ENCODE data around the gene OAS3. TPM values are rescaled to one million over a fixed set of nuclear protein-coding genes. Genes with fewer than 3 reads are reported as not detected.

Gene OAS3
- total and polyA plus RNA-seq, 4 donors: 3.8 to 9.5 (median 5.4) TPM

DNA sequence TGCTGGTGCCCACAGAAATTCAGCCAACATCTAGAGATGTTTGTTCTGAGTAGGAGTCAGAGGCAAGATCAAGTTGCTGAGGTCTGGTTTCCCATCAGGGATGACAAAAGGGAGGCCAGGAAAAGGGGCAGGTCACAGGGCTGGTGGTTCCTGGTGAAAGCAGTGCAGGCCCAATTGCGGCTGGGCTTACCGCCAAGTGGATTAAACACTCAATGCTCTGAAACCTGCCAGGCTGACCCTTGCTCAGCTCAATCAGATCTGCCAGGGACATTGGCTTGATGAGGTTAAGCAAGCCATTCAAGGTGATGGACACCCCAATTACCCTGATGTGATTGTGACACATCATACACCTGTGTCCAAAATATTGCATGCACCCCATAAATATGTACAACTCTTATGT lies 37.0 kb upstream of the OAS3 start (continued):
- TF ChIP-seq YY1 (IDR thresholded peaks at IDR 0.05) (peak; percentile 63), FOXA2 (IDR thresholded peaks at IDR 0.05) (peak; percentile 32), RAD21 (IDR thresholded peaks at IDR 0.05) (peak; percentile 37 to 50), FOXA1 (IDR thresholded peaks at IDR 0.05) (no peak), SP1 (IDR thresholded peaks at IDR 0.05) (peak; percentile 73), NR2F2 (IDR thresholded peaks at IDR 0.05) (peak; percentile 80), TAF1 (conservative IDR thresholded peaks at IDR 0.05) (no peak), JUND (IDR thresholded peaks at IDR 0.05) (peak in 1 of 2 donors; percentile 45)
- TF ChIP-seq, protein P1, sequence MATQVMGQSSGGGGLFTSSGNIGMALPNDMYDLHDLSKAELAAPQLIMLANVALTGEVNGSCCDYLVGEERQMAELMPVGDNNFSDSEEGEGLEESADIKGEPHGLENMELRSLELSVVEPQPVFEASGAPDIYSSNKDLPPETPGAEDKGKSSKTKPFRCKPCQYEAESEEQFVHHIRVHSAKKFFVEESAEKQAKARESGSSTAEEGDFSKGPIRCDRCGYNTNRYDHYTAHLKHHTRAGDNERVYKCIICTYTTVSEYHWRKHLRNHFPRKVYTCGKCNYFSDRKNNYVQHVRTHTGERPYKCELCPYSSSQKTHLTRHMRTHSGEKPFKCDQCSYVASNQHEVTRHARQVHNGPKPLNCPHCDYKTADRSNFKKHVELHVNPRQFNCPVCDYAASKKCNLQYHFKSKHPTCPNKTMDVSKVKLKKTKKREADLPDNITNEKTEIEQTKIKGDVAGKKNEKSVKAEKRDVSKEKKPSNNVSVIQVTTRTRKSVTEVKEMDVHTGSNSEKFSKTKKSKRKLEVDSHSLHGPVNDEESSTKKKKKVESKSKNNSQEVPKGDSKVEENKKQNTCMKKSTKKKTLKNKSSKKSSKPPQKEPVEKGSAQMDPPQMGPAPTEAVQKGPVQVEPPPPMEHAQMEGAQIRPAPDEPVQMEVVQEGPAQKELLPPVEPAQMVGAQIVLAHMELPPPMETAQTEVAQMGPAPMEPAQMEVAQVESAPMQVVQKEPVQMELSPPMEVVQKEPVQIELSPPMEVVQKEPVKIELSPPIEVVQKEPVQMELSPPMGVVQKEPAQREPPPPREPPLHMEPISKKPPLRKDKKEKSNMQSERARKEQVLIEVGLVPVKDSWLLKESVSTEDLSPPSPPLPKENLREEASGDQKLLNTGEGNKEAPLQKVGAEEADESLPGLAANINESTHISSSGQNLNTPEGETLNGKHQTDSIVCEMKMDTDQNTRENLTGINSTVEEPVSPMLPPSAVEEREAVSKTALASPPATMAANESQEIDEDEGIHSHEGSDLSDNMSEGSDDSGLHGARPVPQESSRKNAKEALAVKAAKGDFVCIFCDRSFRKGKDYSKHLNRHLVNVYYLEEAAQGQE (IDR thresholded peaks at IDR 0.05): no peak

DNA sequence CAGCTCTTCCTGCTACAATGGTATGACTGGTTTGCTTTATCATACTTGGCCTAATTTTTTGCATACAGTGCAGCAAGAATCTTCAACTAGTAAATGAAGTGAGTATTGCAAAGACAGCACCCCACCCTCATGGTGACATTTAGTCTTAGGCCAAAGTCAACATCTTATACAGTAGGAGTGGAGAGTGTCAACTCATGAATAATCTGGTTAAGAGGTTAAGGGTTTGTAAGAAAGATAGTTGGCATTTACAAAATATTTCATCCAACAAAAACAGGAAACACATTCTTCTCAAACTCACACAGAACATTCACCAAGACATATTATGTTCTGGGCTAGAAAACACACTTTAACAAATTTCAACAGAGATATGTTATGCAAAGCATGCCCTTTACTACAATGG lies 33.7 kb upstream of the OAS3 start:
- H3K4me3 ChIP-seq (ENCODE audit: low read depth in 1 of 3, low read length in 3 of 3): no peak overlapping the region
- H3K4me1 ChIP-seq (ENCODE audit: control insufficient read depth in 4 of 4, insufficient read depth in 4 of 4, low read length in 3 of 4): peaks cover 5 to 47% (median 42%) of the 10 kb centered on the region in 4 donors
- H3K36me3 ChIP-seq (ENCODE audit: control insufficient read depth in 4 of 4, insufficient read depth in 3 of 4, low read depth in 1 of 4, low read length in 3 of 4): no peaks in the 10 kb centered on the region
- peak; percentile 35 for TF ChIP-seq NR2F2 (IDR thresholded peaks at IDR 0.05)
- no peak for TF ChIP-seq GABPA (IDR thresholded peaks at IDR 0.05 in 1 of 2, conservative IDR thresholded peaks at IDR 0.05 in 1 of 2)
- H3K9me3 ChIP-seq (ENCODE audit: control insufficient read depth in 4 of 4, low read length in 3 of 4): no peaks in the 10 kb centered on the region
- H3K9ac ChIP-seq (ENCODE audit: low read depth in 1 of 2, low read length in 2 of 2): no peak overlapping the region
- no peak overlapping the region for H3K27ac ChIP-seq (ENCODE audit: low read depth in 1 of 2, low read length in 2 of 2)
- no peak for DNase-seq (ENCODE audit: low spot score)
- H3K27me3 ChIP-seq (ENCODE audit: control insufficient read depth in 4 of 4, insufficient read depth in 4 of 4, low read length in 3 of 4): no peaks in the 10 kb centered on the region

DNA sequence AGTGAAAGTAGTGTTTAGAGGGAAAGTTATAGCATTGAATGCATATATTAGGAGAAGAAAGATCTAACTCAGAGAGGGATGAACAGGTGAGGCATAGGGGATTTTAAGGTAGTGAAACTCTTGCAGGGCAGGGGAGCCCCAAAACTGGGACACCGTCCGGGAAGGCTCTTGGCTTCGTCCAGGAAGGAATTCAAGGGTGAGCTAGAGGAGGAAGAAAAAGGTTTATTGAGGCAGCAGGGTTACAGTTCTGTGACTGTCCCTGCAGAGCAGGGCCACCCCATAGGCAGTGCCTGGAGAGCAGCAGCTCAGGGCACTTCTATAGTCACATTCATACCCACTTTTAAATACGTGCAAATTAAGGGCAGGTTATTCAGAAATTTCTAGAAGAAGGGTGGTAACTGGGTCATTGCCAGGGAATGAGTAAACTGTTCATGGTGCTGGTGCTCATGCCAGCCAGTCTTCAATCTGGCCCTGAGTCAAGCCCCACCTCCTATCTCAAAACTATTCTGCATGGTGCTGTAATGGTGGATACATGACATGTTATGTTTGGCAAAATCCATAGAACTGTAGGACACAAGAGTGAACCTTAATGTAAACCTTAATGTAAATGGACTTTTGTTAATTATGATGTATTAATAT lies 32.7 kb upstream of the OAS3 start:
- 72% methylated on average over 4 of the region's 4 CpGs for WGBS
- Histone ChIP-seq H3K4me3 (ENCODE audit: low read depth in 1 of 3, low read length in 3 of 3) (no peak overlapping the region), H3K4me1 (ENCODE audit: control insufficient read depth in 4 of 4, insufficient read depth in 4 of 4, low read length in 3 of 4) (peaks cover 5 to 43% (median 41%) of the 10 kb centered on the region in 4 donors), H3K9ac (ENCODE audit: low read depth in 1 of 2, low read length in 2 of 2) (peak overlapping the region in 1 of 2 donors; percentile 26), H3K27me3 (ENCODE audit: control insufficient read depth in 4 of 4, insufficient read depth in 4 of 4, low read length in 3 of 4) (no peaks in the 10 kb centered on the region), H3K36me3 (ENCODE audit: control insufficient read depth in 4 of 4, insufficient read depth in 3 of 4, low read depth in 1 of 4, low read length in 3 of 4) (no peaks in the 10 kb centered on the region), H3K9me3 (ENCODE audit: control insufficient read depth in 4 of 4, low read length in 3 of 4) (no peaks in the 10 kb centered on the region), H3K27ac (ENCODE audit: low read depth in 1 of 2, low read length in 2 of 2) (peak overlapping the region; percentile 30 to 92)
- TF ChIP-seq TAF1 (conservative IDR thresholded peaks at IDR 0.05) (no peak), YY1 (IDR thresholded peaks at IDR 0.05) (no peak)
- TF ChIP-seq, protein P2, sequence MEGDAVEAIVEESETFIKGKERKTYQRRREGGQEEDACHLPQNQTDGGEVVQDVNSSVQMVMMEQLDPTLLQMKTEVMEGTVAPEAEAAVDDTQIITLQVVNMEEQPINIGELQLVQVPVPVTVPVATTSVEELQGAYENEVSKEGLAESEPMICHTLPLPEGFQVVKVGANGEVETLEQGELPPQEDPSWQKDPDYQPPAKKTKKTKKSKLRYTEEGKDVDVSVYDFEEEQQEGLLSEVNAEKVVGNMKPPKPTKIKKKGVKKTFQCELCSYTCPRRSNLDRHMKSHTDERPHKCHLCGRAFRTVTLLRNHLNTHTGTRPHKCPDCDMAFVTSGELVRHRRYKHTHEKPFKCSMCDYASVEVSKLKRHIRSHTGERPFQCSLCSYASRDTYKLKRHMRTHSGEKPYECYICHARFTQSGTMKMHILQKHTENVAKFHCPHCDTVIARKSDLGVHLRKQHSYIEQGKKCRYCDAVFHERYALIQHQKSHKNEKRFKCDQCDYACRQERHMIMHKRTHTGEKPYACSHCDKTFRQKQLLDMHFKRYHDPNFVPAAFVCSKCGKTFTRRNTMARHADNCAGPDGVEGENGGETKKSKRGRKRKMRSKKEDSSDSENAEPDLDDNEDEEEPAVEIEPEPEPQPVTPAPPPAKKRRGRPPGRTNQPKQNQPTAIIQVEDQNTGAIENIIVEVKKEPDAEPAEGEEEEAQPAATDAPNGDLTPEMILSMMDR (IDR thresholded peaks at IDR 0.05; ENCODE audit: low read depth, low read length, missing input control): no peak
- TF ChIP-seq, protein P3, sequence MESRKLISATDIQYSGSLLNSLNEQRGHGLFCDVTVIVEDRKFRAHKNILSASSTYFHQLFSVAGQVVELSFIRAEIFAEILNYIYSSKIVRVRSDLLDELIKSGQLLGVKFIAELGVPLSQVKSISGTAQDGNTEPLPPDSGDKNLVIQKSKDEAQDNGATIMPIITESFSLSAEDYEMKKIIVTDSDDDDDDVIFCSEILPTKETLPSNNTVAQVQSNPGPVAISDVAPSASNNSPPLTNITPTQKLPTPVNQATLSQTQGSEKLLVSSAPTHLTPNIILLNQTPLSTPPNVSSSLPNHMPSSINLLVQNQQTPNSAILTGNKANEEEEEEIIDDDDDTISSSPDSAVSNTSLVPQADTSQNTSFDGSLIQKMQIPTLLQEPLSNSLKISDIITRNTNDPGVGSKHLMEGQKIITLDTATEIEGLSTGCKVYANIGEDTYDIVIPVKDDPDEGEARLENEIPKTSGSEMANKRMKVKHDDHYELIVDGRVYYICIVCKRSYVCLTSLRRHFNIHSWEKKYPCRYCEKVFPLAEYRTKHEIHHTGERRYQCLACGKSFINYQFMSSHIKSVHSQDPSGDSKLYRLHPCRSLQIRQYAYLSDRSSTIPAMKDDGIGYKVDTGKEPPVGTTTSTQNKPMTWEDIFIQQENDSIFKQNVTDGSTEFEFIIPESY (IDR thresholded peaks at IDR 0.05): no peak
- DNase-seq (ENCODE audit: low spot score): no peak
